Gastrocnemius medialis (tissue), 4 donors: Measurements from ENCODE around the gene FYN.

Experiments
- CTCF ChIP-seq, 5 experiments: fragments of 450-650 bp in 3 of 5; fragments of 200-600 bp in 2 of 5; sonication (generic) in 2 of 5; IDR thresholded peaks in 4 of 5; conservative IDR thresholded peaks in 1 of 5; 1 replicate in 4 of 5; 2 replicates in 1 of 5; pipeline ENCODE4 v1.5.1; 2016 to 2019; ENCODE audit warnings: antibody characterized with exemption in 5 of 5, mild to moderate bottlenecking in 3 of 5, moderate library complexity in 3 of 5
- POLR2A ChIP-seq, 2 donors: fragments of 450-650 bp; IDR thresholded peaks; one replicate each; pipeline ENCODE4 v1.6.1; 2017; ENCODE audit warnings: antibody characterized with exemption in 2 of 2, mild to moderate bottlenecking in 2 of 2, moderate library complexity in 2 of 2

DNA sequence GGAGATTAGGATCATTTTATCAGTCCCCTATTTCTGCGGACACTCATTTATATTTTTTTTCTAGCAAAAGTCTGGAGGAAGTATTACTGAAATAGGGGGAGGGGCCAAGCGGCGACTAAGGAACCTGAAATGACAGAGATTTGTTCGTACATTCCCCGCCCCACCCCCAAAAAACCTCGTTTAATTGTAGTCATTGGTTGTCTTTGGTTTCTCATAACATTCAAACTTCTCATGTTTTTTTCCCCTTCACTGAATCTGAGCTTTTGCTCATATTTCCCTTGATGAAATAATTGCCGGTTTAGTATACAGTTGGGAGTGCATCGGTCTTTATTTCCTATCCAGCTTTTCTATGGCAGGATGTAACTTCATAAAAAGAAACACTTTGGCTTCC lies 768 bp upstream of the FYN start:
- no peak for TF ChIP-seq CTCF (IDR thresholded peaks at IDR 0.05 in 4 of 5, conservative IDR thresholded peaks at IDR 0.05 in 1 of 5)
- TF ChIP-seq POLR2A (IDR thresholded peaks at IDR 0.05) = no peak
